KMS-11 (cell line): Measurements from ENCODE around the gene FOXP1.

Source experiments
- H2AFZ ChIP-seq: fragments of 200-600 bp; sonication (generic); 2 replicates; pipeline ENCODE4 v1.6.1; 2016; ENCODE audit warnings: antibody characterized with exemption, mixed run types, low read depth
- H3K27ac ChIP-seq: fragments of 200-600 bp; sonication (generic); 2 replicates; pipeline ENCODE4 v1.6.1; 2016; ENCODE audit warnings: mild to moderate bottlenecking, mixed run types
- H3K27me3 ChIP-seq: fragments of 200-600 bp; sonication (generic); 2 replicates; pipeline ENCODE4 v1.6.1; 2017; ENCODE audit warnings: mild to moderate bottlenecking, low read depth, mixed run types, moderate library complexity; ENCODE audit not compliant: insufficient read depth
- H3K36me3 ChIP-seq: fragments of 200-600 bp; sonication (generic); 2 replicates; pipeline ENCODE4 v1.6.1; 2017; ENCODE audit warnings: mild to moderate bottlenecking, mixed run types; ENCODE audit not compliant: insufficient read depth
- H3K4me1 ChIP-seq: fragments of 200-600 bp; sonication (generic); 2 replicates; pipeline ENCODE4 v1.6.1; 2016; ENCODE audit warnings: mild to moderate bottlenecking, low read depth, mixed run types; ENCODE audit not compliant: poor library complexity, severe bottlenecking
- H3K4me2 ChIP-seq: fragments of 200-600 bp; sonication (generic); 2 replicates; pipeline ENCODE4 v1.7.0; 2016; ENCODE audit warnings: mild to moderate bottlenecking, mixed run types
- H3K4me3 ChIP-seq: fragments of 200-600 bp; sonication (generic); IDR thresholded peaks from 2 replicates; pipeline ENCODE4 v1.6.1; 2017; ENCODE audit warnings: low read depth, low read length, mixed read lengths; ENCODE audit not compliant: insufficient read depth
- H3K79me2 ChIP-seq: fragments of 200-600 bp; sonication (generic); 2 replicates; pipeline ENCODE4 v1.6.1; 2016; ENCODE audit warnings: low read depth, mixed run types; ENCODE audit not compliant: insufficient read depth
- H3K9ac ChIP-seq: fragments of 200-600 bp; sonication (generic); 2 replicates; pipeline ENCODE4 v1.6.1; 2016; ENCODE audit warnings: mild to moderate bottlenecking, mixed run types
- H4K20me1 ChIP-seq: fragments of 200-600 bp; sonication (generic); 2 replicates; pipeline ENCODE4 v1.6.1; 2016; ENCODE audit warnings: mild to moderate bottlenecking, mixed run types; ENCODE audit not compliant: insufficient read depth
- TF ChIP-seq, protein P1 (sequence below): fragments of 200-600 bp; sonication (generic); conservative IDR thresholded peaks from 2 replicates; pipeline ENCODE4 v1.6.1; 2017; ENCODE audit warnings: low read depth, mild to moderate bottlenecking, antibody characterized with exemption, low read length, moderate library complexity, mixed read lengths

Gene FOXP1

DNA sequence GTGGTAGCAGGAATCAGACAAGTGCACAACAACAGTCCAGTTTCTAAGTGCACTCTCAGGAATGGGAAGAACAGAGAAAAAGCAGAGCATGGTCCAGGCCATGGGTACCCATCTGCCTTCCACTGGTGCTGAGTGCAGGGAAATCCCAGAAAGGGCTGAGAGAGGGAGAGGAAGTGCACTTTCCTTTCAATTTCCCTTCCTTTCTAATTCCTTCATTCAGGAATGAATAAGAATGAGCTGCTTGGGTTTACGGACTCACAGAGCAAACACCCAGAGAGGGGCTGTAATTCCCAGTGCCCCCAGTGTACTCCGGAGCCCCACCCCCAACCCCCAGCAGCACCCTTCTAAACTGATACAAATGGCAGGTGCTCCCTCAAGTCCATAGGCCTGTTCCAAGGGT is 300.6 kb downstream of the FOXP1 start:
- Histone ChIP-seq H3K27me3 (no peaks in the 10 kb centered on the region), H3K27ac (no peak overlapping the region), H3K9ac (no peak overlapping the region), H2AFZ (no peak overlapping the region), H3K4me2 (no peak overlapping the region), H3K4me1 (no peaks in the 10 kb centered on the region), H3K36me3 (no peaks in the 10 kb centered on the region), H3K4me3 (no peak overlapping the region), H4K20me1 (no peaks in the 10 kb centered on the region), H3K79me2 (no peaks in the 10 kb centered on the region)
- TF ChIP-seq, protein P1, sequence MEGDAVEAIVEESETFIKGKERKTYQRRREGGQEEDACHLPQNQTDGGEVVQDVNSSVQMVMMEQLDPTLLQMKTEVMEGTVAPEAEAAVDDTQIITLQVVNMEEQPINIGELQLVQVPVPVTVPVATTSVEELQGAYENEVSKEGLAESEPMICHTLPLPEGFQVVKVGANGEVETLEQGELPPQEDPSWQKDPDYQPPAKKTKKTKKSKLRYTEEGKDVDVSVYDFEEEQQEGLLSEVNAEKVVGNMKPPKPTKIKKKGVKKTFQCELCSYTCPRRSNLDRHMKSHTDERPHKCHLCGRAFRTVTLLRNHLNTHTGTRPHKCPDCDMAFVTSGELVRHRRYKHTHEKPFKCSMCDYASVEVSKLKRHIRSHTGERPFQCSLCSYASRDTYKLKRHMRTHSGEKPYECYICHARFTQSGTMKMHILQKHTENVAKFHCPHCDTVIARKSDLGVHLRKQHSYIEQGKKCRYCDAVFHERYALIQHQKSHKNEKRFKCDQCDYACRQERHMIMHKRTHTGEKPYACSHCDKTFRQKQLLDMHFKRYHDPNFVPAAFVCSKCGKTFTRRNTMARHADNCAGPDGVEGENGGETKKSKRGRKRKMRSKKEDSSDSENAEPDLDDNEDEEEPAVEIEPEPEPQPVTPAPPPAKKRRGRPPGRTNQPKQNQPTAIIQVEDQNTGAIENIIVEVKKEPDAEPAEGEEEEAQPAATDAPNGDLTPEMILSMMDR, result no peak

DNA sequence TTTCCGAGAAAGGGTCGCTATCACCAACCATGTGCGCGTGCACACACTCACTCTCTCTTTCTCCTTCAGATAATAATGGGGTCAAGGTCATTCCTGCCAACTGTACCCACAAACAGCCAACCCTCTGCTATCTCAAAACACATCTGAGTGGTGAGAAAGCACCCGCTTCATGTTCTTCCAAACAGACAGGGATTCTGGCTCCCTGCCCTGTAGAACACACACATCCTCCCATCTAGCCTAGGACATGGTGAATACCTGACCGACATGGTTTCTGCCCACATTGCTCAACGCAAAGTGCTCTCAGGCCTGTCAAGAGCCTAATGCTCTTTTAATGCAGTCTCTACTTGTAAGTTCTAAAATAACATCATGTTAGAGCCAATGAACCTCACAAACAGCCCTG is 302.2 kb downstream of the FOXP1 start:
- TF ChIP-seq, protein P1, result no peak
- no peaks in the 10 kb centered on the region for H3K27me3 ChIP-seq
- H3K4me2 ChIP-seq, result no peak overlapping the region

DNA sequence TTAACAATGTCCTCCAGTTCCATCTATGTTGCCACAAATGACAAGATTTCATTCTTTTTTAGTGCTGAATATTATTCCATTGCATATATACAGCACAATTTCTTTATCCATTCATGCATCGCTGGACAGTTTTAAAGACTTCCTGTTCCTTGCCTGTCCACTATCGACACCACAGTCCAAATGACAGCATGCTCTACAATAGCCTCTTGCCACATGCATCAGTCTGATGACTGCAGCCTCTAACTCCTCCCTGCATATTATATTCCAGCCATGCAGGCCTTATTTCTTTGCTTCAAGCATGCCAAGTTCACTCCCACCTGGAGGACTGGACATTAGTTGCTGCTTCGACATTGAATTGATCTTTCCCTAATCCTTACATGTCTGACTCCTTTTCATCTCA is 306.2 kb downstream of the FOXP1 start:
- no peak overlapping the region for H3K27ac ChIP-seq

More for the DNA sequence above, 302.2 kb downstream of the FOXP1 start:
- Histone ChIP-seq H3K79me2 (no peaks in the 10 kb centered on the region), H3K9ac (no peak overlapping the region), H4K20me1 (no peaks in the 10 kb centered on the region), H3K4me1 (no peaks in the 10 kb centered on the region), H3K4me3 (no peak overlapping the region), H3K27ac (no peak overlapping the region), H2AFZ (no peak overlapping the region), H3K36me3 (no peaks in the 10 kb centered on the region)

DNA sequence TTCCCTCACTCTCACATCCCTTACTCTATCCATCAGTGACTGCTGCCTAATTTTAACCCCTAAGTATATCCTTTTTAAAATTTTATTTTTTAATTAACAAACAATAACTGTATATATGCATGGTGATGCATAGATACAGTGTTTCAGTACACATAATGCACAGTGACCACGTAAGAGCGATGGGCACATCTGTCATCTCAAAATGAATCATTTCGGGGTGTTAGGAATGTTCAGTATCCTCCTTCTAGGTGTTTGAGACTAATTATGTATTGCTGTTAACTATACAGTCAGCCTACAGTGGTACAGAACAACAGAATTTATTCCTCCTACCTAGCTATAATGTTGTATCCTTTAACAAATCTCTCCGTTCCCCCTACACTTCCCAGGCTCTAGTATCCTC is 307.0 kb downstream of the FOXP1 start:
- no peaks in the 10 kb centered on the region for H3K4me1 ChIP-seq
- H4K20me1 ChIP-seq, result no peaks in the 10 kb centered on the region
- H3K27me3 ChIP-seq, result no peaks in the 10 kb centered on the region
- no peak overlapping the region for H3K9ac ChIP-seq
- H3K4me3 ChIP-seq, result no peak overlapping the region
- no peaks in the 10 kb centered on the region for H3K36me3 ChIP-seq
- H3K4me2 ChIP-seq, result no peak overlapping the region
- TF ChIP-seq, protein P1, result no peak
- H3K27ac ChIP-seq, result no peak overlapping the region
- no peaks in the 10 kb centered on the region for H3K79me2 ChIP-seq
- H2AFZ ChIP-seq, result no peak overlapping the region

More for the DNA sequence above, 306.2 kb downstream of the FOXP1 start:
- no peak overlapping the region for H2AFZ ChIP-seq
- H3K4me1 ChIP-seq, result no peaks in the 10 kb centered on the region
- H3K36me3 ChIP-seq, result no peaks in the 10 kb centered on the region
- no peaks in the 10 kb centered on the region for H3K27me3 ChIP-seq
- no peak overlapping the region for H3K4me3 ChIP-seq
- no peak overlapping the region for H3K4me2 ChIP-seq
- TF ChIP-seq, protein P1, result no peak
- no peaks in the 10 kb centered on the region for H4K20me1 ChIP-seq
- H3K79me2 ChIP-seq, result no peaks in the 10 kb centered on the region
- no peak overlapping the region for H3K9ac ChIP-seq

DNA sequence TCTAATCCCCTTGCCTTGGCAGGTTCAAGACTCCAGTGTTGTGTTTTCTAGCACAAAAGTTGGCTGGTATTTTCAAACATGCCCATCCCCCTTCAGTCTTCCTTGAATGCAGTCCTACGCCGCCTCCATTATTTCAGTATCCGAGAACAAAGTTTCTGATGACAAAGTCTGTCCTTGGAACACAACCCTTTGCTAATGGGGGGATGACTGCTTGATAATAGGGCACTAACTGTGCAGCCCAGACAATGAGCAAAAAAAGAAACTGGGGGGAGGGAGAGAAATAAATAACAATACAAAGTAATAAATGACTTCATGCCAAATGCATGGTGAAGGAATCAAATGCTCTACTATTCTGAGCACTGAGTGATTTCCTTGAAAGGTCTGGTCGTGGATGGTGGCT is 310.1 kb downstream of the FOXP1 start:
- Histone ChIP-seq H2AFZ (no peak overlapping the region), H3K4me3 (no peak overlapping the region), H4K20me1 (no peaks in the 10 kb centered on the region), H3K9ac (no peak overlapping the region), H3K36me3 (no peaks in the 10 kb centered on the region), H3K79me2 (no peaks in the 10 kb centered on the region), H3K27ac (no peak overlapping the region), H3K27me3 (no peaks in the 10 kb centered on the region), H3K4me1 (no peaks in the 10 kb centered on the region), H3K4me2 (no peak overlapping the region)
- TF ChIP-seq, protein P1, result no peak
